ENCODE results near the gene PAFAH2.

Gene PAFAH2

DNA sequence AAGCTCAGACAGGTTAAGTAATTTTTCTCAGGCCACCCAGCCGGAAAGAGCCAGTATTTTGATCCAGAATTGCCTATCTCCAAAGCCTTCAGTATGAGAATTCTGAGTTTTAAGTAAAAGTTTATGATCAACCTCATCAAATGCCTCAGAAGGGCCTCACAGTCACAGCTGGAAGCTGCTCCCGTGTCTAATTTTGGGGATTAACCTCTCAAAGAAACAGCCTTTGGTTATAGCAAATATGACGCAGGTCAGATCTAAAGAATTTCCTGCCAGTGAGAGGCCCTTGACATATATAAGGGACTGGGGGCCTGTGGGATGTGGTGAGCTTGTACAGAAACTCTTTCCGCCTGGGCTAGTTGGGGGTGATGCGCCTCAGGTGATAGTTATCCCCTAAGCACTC is 26.0 kb upstream of the PAFAH2 start:
- no peak for DNase-seq (ENCODE audit: low read depth)
- TF ChIP-seq, protein P1, sequence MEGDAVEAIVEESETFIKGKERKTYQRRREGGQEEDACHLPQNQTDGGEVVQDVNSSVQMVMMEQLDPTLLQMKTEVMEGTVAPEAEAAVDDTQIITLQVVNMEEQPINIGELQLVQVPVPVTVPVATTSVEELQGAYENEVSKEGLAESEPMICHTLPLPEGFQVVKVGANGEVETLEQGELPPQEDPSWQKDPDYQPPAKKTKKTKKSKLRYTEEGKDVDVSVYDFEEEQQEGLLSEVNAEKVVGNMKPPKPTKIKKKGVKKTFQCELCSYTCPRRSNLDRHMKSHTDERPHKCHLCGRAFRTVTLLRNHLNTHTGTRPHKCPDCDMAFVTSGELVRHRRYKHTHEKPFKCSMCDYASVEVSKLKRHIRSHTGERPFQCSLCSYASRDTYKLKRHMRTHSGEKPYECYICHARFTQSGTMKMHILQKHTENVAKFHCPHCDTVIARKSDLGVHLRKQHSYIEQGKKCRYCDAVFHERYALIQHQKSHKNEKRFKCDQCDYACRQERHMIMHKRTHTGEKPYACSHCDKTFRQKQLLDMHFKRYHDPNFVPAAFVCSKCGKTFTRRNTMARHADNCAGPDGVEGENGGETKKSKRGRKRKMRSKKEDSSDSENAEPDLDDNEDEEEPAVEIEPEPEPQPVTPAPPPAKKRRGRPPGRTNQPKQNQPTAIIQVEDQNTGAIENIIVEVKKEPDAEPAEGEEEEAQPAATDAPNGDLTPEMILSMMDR (conservative IDR thresholded peaks at IDR 0.05; ENCODE audit: low read length), result no peak
- H3K4me3 ChIP-seq (ENCODE audit: low read length), result no peak overlapping the region

DNA sequence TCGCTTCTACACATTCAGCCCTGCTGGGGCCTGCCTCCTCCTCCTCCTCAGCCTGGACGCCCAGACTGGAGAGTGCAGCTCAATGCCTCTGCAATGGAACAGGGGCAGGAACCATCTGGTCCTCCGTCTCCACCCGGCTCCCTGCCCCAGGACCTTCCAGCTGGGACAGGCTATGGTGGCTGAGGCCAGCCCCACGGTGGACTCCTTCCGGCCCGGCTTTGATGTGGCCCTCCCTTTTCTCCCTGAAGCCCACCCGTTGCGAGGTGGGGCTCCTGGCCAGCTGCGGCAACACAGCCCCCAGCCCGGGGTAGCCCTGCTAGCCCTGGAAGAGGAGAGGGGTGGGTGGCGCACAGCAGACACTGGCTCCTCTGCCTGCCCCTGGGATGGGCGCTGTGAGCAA is 25.1 kb upstream of the PAFAH2 start:
- DNase-seq (ENCODE audit: low read depth), result no peak
- no peak overlapping the region; the same call in 1 of the 2 replicates for H3K4me3 ChIP-seq (ENCODE audit: low read length)
- TF ChIP-seq, protein P1 (conservative IDR thresholded peaks at IDR 0.05; ENCODE audit: low read length), result no peak

DNA sequence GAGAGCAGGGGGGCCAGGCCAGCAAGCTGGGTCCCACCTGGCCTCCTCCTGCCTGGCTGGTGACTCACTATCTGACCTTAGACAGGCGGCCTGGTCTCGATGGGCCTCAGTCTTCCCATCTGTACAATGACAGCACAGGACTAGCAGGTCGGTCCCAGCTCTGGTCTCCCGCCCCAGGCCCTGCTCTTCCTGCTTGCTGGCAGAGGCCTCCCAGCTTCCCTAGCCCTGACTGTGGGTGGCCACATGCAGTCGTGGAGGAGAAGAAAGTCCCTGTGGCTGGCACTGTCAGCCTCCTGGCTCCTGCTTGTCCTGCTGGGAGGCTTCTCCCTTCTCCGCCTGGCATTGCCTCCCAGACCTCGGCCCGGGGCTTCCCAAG is 24.5 kb upstream of the PAFAH2 start:
- TF ChIP-seq, protein P1 (conservative IDR thresholded peaks at IDR 0.05; ENCODE audit: low read length), result no peak
- H3K4me3 ChIP-seq (ENCODE audit: low read length), result no peak overlapping the region
- no peak for DNase-seq (ENCODE audit: low read depth)

DNA sequence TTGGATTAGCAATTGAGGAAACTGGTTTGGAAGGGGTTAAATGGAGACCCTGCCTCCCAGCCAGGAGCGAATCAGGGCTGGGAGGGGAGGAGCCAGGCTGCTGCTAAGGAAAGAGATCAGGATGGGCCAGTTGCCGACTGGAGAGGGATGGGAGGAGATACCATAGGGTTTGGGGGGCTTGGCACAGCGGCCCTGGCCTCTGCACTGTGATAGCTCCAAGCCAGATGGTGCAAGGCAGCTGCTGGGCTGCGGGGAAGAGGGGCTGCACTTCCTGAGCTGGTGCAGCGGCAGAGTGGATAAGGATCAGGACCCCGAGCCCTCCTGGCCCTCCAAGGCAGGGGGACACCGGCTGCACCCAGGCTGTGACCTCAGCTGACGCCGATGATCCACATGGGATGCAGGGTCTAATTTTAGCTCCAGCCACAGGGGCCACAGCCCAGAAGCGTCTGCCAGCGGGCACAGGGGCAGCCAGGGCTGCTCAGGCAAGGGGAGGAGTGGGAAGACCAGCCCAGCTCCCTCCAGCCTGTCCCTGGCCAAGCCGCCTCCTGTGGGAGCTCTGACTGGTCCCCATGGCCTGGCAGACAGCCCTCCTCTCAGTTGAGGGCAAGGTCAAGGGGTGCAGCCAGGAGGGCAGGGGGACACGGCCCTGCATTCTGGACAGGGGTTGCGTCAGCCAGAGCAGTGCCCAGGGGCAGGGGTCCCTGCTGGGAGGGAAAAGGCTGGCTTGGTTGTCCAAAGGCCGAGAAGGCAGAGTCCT is 24.0 kb upstream of the PAFAH2 start, which contains the start of gene EXTL1:
TSS of gene EXTL1 (plus strand) at position 129 of the 757 bp plus-strand sequence. CDS start 872 bp downstream, outside the sequence.
- DNase-seq (ENCODE audit: low read depth), result no peak
- peak within 1 kb of the TSS; percentile 52 for H3K4me3 ChIP-seq (ENCODE audit: low read length)
- TF ChIP-seq, protein P1 (conservative IDR thresholded peaks at IDR 0.05; ENCODE audit: low read length), result no peak

DNA sequence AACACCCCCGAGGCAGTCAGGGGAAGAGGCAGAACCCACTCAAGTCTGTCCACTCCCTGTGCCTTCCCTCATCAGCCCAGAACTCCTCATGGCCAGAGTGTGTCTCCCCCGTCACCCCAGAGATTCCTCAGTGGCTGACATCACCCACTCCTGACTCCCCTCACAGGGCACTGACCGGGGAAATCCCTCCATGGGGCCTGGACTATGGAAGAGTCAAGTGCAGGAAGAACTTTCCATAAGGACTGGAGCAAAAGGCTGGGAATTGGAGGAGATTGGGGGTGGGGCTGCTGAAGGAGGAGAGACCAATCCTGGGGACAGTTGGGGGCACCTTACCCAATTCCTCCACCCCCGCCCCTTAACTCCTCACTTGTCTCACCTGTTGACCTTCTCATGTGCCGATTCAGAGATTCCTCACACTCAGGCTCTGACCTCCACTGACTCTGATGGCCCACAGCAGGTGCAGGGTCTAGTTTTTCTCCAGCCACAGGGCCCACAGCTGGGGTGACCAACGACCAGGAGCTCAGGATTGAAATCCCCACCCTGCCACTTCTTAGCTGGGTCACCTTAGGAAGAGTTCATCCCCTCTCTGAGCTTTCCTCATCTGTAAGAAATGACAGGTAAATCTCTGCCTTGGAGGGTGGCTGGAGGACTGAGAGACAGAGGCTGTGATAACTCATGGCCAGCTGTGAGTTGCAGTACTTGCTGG is 23.2 kb upstream of the PAFAH2 start:
- TF ChIP-seq, protein P1 (conservative IDR thresholded peaks at IDR 0.05; ENCODE audit: low read length), result no peak
- DNase-seq (ENCODE audit: low read depth), result no peak
- no peak overlapping the region; the same call in 1 of the 2 replicates for H3K4me3 ChIP-seq (ENCODE audit: low read length)

DNA sequence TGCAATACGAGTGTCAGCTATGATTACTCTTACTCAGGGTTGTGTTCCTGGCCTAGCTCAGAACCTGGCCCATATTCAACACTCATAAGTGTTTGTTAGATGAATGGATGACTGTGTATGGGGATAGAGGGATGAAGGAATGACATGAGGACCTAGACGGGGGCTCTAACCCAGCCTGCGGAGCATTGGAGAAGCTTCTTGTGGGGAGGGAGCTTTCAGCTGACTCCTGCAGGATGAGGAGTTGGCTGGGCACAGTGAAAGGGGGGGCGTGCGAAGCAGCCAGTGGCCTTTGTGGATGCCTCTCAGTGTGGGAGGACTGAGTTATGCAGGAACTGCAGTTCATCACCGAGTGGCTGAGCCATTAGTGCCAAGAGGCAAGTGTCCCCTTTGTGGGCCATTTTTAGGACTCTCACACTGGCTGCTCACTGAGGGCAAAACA is 22.5 kb upstream of the PAFAH2 start:
- TF ChIP-seq, protein P1 (conservative IDR thresholded peaks at IDR 0.05; ENCODE audit: low read length), result no peak
- no peak overlapping the region for H3K4me3 ChIP-seq (ENCODE audit: low read length)
- DNase-seq (ENCODE audit: low read depth), result peak; percentile 56
